A673 (cell line): ENCODE data around the gene SFRP2. TPM values are rescaled to one million over a fixed set of nuclear protein-coding genes. Genes with fewer than 3 reads are reported as not detected.

Source experiments
- BruUV-seq: library from RNA; stranded (reverse); fragments of 400-500 nt; replicated peaks from 2 replicates; lab custom pipeline; 2021; lab: Mats Ljungman, UMichigan
- CTCF ChIA-PET: fragments of 300-600 bp; sonication (Branson Sonifier 250); formaldehyde crosslinking; loops from one replicate; lab custom pipeline; 2022; ENCODE audit warnings: antibody characterized with exemption; lab: Charles Lee
- POLR2A ChIA-PET: fragments of 300-600 bp; sonication (Branson Sonifier 250); formaldehyde crosslinking; loops from one replicate; lab custom pipeline; 2022; ENCODE audit warnings: antibody characterized with exemption; ENCODE audit not compliant: low non-redundant PET; lab: Charles Lee
- DNase-seq: peaks from one replicate; pipeline ENCODE4 v3.0.0-alpha.2; 2015; ENCODE audit warnings: low spot score
- H3K27ac ChIP-seq: fragments of 200-600 bp; sonication (generic); 2 replicates; pipeline ENCODE4 v1.5.1; 2016; ENCODE audit warnings: mixed run types, low read depth, mild to moderate bottlenecking, mixed read lengths, antibody characterized with exemption, low read length; ENCODE audit not compliant: poor library complexity, severe bottlenecking
- H3K27me3 ChIP-seq: fragments of 200-600 bp; sonication (generic); replicated peaks from 2 replicates; pipeline ENCODE4 v1.6.1; 2017; ENCODE audit warnings: mixed run types, low read depth, mild to moderate bottlenecking, mixed read lengths, antibody characterized with exemption, low read length; ENCODE audit not compliant: insufficient read depth, poor library complexity
- H3K36me3 ChIP-seq: fragments of 200-600 bp; sonication (generic); 2 replicates; pipeline ENCODE4 v1.6.1; 2016; ENCODE audit warnings: mixed run types, mild to moderate bottlenecking, mixed read lengths, antibody characterized with exemption, low read length; ENCODE audit not compliant: insufficient read depth, poor library complexity, severe bottlenecking
- H3K4me1 ChIP-seq: fragments of 200-600 bp; sonication (generic); 2 replicates; pipeline ENCODE4 v1.6.1; 2017; ENCODE audit warnings: mixed run types, mild to moderate bottlenecking, mixed read lengths, antibody characterized with exemption, low read length; ENCODE audit not compliant: insufficient read depth, poor library complexity, severe bottlenecking
- H3K4me3 ChIP-seq: fragments of 200-600 bp; sonication (generic); 2 replicates; pipeline ENCODE4 v1.5.1; 2016; ENCODE audit warnings: low read depth, mixed run types, mild to moderate bottlenecking, mixed read lengths, low read length; ENCODE audit not compliant: poor library complexity, severe bottlenecking
- H3K9me3 ChIP-seq: fragments of 200-600 bp; sonication (generic); 2 replicates; pipeline ENCODE4 v1.6.1; 2016; ENCODE audit warnings: mixed run types, low read depth, mild to moderate bottlenecking, mixed read lengths, antibody characterized with exemption, low read length; ENCODE audit not compliant: poor library complexity, severe bottlenecking
- EZH2 ChIP-seq: fragments of 200-600 bp; sonication (generic); IDR thresholded peaks from 2 replicates; pipeline ENCODE4 v1.6.1; 2017; ENCODE audit warnings: borderline replicate concordance, low read depth, mild to moderate bottlenecking, mixed read lengths, antibody characterized with exemption, low read length; ENCODE audit not compliant: poor library complexity, severe bottlenecking
- intact Hi-C: fragments of 100-400 bp; cut with micrococcal nuclease; formaldehyde crosslinking; loops from one replicate; pipeline ENCODE4 v1.10.0; 2022; ENCODE audit not compliant: unreplicated experiment
- total RNA-seq: library from RNA; stranded (reverse); gene quantifications from 2 replicates; pipeline ENCODE4 v1.2.3, GENCODE V29; 2021
- TF ChIP-seq, protein P1 (sequence below): fragments of 300-800, 200-600 bp; sonication (generic); conservative IDR thresholded peaks from 2 replicates; pipeline ENCODE4 v1.5.1; 2017; ENCODE audit warnings: low read depth, mild to moderate bottlenecking, antibody characterized with exemption, low read length, moderate library complexity, mixed read lengths

The SFRP2 gene
- total RNA-seq, 1 experiment from 2014 or later, result 1.4 TPM

DNA sequence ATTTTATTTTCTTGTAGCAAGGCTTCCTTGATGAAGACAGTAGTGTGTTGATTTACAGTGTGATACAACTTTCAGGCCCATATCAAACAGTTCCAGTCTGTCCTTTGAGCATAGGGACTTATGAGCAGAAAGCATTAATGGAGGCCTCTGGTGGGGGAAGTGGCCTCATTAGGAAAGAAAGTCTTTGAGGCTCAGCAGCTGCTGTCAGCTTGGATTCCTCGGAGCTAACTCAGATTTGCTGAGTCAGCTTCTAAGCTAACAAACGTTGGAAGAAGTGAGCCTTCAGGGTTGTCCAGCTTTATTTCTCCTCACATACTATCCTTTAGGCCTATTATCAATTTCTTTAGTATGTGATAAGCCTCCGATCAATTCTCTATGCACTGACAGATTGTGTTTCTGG is 15.8 kb upstream of the SFRP2 start:
- H3K27me3 ChIP-seq, result no peaks in the 10 kb centered on the region
- no peaks in the 10 kb centered on the region for H3K36me3 ChIP-seq
- TF ChIP-seq EZH2, result no peak
- no peak overlapping the region for H3K27ac ChIP-seq
- BruUV-seq, result no TSS peak
- POLR2A ChIA-PET, result no interaction called here
- no peak overlapping the region for H3K4me3 ChIP-seq
- CTCF ChIA-PET, result no interaction called here
- intact Hi-C loops, result no loop called here
- no peaks in the 10 kb centered on the region for H3K4me1 ChIP-seq
- H3K9me3 ChIP-seq, result no peaks in the 10 kb centered on the region
- DNase-seq, result no peak

DNA sequence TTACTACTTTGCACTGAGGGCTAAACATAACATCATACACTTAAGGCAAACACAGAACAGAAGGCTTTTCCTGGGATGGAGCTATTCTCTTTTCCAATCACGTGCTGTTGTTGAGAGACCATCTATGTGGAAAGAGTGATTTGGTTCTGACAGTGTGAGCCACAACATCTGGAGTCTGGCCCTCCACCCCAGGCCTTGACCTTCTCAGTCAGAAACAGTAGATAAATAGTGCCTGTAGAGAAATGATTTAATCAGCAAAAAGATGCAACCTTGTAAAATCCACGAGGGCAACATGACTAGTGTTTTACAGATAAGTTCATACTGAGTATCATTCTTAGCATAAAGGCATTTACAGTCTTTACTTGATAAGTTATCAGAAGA is 10.8 kb upstream of the SFRP2 start:
- Histone ChIP-seq H3K27ac (no peak overlapping the region), H3K9me3 (no peaks in the 10 kb centered on the region), H3K27me3 (no peaks in the 10 kb centered on the region), H3K4me1 (no peaks in the 10 kb centered on the region), H3K36me3 (no peaks in the 10 kb centered on the region), H3K4me3 (no peak overlapping the region)
- BruUV-seq, result no TSS peak
- POLR2A ChIA-PET, result no interaction called here
- intact Hi-C loops, result no loop called here
- CTCF ChIA-PET, result no interaction called here
- no peak for DNase-seq
- no peak for TF ChIP-seq EZH2
- TF ChIP-seq, protein P1, sequence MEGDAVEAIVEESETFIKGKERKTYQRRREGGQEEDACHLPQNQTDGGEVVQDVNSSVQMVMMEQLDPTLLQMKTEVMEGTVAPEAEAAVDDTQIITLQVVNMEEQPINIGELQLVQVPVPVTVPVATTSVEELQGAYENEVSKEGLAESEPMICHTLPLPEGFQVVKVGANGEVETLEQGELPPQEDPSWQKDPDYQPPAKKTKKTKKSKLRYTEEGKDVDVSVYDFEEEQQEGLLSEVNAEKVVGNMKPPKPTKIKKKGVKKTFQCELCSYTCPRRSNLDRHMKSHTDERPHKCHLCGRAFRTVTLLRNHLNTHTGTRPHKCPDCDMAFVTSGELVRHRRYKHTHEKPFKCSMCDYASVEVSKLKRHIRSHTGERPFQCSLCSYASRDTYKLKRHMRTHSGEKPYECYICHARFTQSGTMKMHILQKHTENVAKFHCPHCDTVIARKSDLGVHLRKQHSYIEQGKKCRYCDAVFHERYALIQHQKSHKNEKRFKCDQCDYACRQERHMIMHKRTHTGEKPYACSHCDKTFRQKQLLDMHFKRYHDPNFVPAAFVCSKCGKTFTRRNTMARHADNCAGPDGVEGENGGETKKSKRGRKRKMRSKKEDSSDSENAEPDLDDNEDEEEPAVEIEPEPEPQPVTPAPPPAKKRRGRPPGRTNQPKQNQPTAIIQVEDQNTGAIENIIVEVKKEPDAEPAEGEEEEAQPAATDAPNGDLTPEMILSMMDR, result no peak

DNA sequence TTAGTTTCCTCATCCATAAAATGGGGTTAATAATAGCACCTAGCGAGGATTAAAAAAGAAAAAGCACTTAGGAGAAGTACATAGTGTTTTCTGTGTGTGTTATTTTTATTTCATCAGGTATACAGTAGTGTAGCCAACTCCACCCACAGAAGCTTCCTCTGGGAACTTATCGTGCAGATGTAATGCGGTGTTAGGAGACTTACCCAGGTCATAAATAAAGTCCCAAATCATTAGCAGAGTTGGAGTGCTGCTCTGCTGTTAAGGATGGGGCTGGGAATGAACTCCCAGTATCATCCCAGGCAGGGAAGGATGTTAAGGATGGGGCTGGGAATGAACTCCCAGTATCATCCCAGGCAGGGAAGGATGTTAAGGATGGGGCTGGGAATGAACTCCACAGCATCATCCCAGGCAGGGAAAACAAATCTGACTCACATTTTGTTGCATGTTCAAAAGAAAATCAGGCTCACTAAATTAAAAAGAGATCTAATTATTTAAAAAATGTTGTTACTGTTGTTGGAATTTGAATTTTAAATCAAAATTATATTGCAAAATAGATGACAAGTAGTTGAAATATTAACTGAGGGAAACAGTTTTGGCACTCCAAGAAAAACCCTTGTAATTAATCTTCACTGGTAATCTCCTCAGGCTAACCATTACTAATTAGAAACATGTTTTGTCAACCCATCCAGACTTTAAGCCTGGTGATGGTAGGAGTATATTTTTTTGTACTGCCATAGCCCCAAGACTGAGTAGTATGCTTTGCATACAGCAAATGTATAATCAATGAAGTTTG is 10.2 kb upstream of the SFRP2 start:
- no peak overlapping the region for H3K4me3 ChIP-seq
- no peaks in the 10 kb centered on the region for H3K36me3 ChIP-seq
- no peaks in the 10 kb centered on the region for H3K9me3 ChIP-seq
- intact Hi-C loops, result no loop called here
- no peak for DNase-seq
- H3K4me1 ChIP-seq, result no peaks in the 10 kb centered on the region
- TF ChIP-seq, protein P1, result no peak
- TF ChIP-seq EZH2, result no peak
- no TSS peak for BruUV-seq
- H3K27me3 ChIP-seq, result peaks cover 3% of the 10 kb centered on the region
- no peak overlapping the region for H3K27ac ChIP-seq
- ChIA-PET POLR2A (no interaction called here), CTCF (no interaction called here)

DNA sequence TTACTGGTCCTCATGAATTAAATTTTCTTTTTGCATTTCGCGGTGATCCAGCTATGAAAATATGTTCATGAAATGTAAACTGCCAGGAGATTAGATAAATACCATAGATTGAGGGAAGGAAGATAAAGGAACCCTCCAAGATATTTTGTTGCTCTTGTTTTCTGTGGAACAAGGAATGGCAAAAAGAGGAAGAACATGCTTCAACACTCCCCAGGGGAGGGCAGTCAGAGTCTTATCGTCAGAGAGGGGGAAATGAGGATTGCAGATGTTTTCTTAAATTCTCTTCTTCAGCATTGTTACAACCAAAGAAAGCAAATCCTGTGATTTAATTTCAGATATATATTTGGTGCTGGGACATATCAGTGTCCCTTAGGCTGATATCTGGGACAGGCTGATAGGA is 9.5 kb upstream of the SFRP2 start:
- no peak overlapping the region for H3K4me3 ChIP-seq
- no peak for DNase-seq
- no peaks in the 10 kb centered on the region for H3K9me3 ChIP-seq
- no peaks in the 10 kb centered on the region for H3K4me1 ChIP-seq
- ChIA-PET CTCF (no interaction called here), POLR2A (no interaction called here)
- no TSS peak for BruUV-seq
- intact Hi-C loops, result no loop called here
- H3K36me3 ChIP-seq, result no peaks in the 10 kb centered on the region
- no peak overlapping the region for H3K27ac ChIP-seq
- TF ChIP-seq EZH2, result no peak
- TF ChIP-seq, protein P1, result no peak
- peaks cover 10% of the 10 kb centered on the region for H3K27me3 ChIP-seq
